ENCODE data around the gene SNAP23.

DNA sequence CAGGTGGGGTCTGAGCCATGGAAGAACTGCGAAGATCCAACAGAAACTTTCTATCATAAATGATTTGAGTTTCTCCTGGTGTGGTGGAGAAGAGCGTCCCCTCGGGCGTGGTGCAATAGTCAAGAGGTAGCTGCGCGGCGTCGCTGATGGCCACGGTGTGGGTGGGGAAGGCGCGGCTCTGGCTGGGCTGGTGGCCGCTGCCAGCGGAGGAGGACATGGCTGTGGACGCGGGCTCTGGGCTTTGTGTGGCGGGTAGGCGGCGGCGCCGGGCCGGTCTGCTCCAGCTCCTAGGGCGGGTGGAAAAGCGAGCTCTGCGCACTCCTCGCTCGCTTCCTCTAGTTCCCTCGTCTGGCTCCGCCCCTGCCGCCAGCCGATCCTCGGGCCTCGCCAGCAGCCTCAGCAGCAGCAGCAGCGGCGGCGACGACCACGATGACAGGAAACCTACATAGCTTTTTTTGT lies 85.9 kb downstream of the SNAP23 start:
- TF ChIP-seq, protein P1, sequence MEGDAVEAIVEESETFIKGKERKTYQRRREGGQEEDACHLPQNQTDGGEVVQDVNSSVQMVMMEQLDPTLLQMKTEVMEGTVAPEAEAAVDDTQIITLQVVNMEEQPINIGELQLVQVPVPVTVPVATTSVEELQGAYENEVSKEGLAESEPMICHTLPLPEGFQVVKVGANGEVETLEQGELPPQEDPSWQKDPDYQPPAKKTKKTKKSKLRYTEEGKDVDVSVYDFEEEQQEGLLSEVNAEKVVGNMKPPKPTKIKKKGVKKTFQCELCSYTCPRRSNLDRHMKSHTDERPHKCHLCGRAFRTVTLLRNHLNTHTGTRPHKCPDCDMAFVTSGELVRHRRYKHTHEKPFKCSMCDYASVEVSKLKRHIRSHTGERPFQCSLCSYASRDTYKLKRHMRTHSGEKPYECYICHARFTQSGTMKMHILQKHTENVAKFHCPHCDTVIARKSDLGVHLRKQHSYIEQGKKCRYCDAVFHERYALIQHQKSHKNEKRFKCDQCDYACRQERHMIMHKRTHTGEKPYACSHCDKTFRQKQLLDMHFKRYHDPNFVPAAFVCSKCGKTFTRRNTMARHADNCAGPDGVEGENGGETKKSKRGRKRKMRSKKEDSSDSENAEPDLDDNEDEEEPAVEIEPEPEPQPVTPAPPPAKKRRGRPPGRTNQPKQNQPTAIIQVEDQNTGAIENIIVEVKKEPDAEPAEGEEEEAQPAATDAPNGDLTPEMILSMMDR (IDR thresholded peaks at IDR 0.05; ENCODE audit: low read length) = no peak
- no peak for TF ChIP-seq EZH2 (IDR thresholded peaks at IDR 0.05; ENCODE audit: borderline replicate concordance, low read length)
